ENCODE results near the gene CD84.

DNA sequence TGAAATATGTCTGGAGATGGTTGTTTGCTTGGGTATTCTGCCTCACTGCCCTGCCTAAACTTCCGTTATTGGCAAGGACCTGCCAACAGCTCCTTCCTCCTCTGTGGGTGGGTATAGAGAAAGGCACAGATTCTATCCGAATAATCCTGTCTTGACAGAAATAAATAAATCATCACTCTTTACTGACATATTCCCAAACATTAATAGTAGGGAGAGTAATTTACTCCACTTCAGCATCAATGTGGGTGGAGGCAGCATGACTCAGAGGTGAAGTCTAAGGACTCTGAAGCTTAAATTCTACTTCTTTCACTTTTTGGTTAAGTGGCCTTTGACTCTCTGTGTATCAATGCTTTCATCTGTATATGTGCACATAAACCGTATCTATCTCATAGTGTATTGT lies 2.9 kb downstream of the CD84 start:
- no peak for TF ChIP-seq POLR2AphosphoS5 (IDR thresholded peaks at IDR 0.05; ENCODE audit: low read depth)
- TF ChIP-seq, protein P1, sequence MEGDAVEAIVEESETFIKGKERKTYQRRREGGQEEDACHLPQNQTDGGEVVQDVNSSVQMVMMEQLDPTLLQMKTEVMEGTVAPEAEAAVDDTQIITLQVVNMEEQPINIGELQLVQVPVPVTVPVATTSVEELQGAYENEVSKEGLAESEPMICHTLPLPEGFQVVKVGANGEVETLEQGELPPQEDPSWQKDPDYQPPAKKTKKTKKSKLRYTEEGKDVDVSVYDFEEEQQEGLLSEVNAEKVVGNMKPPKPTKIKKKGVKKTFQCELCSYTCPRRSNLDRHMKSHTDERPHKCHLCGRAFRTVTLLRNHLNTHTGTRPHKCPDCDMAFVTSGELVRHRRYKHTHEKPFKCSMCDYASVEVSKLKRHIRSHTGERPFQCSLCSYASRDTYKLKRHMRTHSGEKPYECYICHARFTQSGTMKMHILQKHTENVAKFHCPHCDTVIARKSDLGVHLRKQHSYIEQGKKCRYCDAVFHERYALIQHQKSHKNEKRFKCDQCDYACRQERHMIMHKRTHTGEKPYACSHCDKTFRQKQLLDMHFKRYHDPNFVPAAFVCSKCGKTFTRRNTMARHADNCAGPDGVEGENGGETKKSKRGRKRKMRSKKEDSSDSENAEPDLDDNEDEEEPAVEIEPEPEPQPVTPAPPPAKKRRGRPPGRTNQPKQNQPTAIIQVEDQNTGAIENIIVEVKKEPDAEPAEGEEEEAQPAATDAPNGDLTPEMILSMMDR (IDR thresholded peaks at IDR 0.05; ENCODE audit: insufficient read depth, low read length) = no peak
- TF ChIP-seq, protein P2, sequence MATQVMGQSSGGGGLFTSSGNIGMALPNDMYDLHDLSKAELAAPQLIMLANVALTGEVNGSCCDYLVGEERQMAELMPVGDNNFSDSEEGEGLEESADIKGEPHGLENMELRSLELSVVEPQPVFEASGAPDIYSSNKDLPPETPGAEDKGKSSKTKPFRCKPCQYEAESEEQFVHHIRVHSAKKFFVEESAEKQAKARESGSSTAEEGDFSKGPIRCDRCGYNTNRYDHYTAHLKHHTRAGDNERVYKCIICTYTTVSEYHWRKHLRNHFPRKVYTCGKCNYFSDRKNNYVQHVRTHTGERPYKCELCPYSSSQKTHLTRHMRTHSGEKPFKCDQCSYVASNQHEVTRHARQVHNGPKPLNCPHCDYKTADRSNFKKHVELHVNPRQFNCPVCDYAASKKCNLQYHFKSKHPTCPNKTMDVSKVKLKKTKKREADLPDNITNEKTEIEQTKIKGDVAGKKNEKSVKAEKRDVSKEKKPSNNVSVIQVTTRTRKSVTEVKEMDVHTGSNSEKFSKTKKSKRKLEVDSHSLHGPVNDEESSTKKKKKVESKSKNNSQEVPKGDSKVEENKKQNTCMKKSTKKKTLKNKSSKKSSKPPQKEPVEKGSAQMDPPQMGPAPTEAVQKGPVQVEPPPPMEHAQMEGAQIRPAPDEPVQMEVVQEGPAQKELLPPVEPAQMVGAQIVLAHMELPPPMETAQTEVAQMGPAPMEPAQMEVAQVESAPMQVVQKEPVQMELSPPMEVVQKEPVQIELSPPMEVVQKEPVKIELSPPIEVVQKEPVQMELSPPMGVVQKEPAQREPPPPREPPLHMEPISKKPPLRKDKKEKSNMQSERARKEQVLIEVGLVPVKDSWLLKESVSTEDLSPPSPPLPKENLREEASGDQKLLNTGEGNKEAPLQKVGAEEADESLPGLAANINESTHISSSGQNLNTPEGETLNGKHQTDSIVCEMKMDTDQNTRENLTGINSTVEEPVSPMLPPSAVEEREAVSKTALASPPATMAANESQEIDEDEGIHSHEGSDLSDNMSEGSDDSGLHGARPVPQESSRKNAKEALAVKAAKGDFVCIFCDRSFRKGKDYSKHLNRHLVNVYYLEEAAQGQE (IDR thresholded peaks at IDR 0.05; ENCODE audit: insufficient replicate concordance, low read depth) = no peak
